HUDEP-2 (cell line): ENCODE data around the gene KIAA1958.
"Not testable (repeated sequence)": the region's sequence is repeated elsewhere in the genome, so short reads cannot be mapped to it uniquely, and the experiment has no call there.

Experiments
- DNase-seq, 76 experiments: peaks; one replicate each; lab custom pipeline; 2025; ENCODE audit not compliant: unreplicated experiment in 76 of 76; lab: John Stamatoyannopoulos, UW

Gene KIAA1958

DNA sequence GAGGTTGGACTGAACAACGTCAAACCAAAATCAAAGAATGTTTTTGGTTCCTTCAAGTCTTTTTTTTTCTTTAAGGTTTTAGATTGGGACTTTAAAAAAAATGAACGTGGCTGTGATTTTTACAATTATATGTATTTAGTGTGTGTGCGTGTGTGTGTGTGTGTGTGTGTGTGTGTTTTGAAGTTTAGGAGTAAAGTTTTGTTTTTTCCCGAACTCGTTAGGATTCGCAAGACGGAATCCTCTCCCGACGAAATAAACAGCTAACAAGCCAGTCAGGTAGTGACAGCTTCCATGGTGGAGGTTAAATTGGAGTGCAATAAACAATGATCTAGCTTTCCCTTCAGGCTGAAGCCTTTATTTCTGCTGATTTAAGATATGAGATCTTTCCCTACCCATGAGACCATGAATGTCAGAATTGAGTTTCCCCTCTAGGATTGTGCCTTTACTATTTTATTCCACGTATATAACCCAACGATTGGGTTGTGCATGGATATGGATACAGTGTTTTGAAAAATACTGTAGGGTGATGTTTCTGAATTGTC, 1.2 kb downstream of the KIAA1958 start:
- no peak for DNase-seq

DNA sequence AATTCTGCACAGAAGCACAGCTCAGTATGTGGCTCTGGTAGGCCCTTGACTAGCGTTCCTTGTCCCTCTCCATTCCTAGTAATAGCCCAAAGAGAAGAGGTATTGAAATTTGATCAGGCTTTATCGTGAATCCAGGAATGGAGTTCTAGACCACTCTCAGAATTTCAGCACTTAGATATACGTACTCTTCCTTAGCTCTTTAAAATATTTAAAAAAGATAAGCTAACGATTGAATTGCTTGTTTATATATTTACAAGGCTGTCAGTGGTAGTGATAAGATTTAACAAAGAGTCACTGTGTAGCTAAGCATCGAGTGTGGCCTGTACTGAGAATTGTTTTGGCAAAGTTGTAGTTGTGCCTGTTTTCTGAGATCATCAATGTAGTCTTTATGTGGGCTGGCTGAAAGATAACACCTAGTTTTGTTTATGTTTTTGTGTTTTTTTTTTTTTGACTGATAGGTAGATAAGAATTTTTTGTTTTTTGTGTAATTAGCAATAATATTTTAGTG, 2.5 kb downstream of the KIAA1958 start:
- peak in 2 of 76 experiments; percentile 3 to 12 for DNase-seq

DNA sequence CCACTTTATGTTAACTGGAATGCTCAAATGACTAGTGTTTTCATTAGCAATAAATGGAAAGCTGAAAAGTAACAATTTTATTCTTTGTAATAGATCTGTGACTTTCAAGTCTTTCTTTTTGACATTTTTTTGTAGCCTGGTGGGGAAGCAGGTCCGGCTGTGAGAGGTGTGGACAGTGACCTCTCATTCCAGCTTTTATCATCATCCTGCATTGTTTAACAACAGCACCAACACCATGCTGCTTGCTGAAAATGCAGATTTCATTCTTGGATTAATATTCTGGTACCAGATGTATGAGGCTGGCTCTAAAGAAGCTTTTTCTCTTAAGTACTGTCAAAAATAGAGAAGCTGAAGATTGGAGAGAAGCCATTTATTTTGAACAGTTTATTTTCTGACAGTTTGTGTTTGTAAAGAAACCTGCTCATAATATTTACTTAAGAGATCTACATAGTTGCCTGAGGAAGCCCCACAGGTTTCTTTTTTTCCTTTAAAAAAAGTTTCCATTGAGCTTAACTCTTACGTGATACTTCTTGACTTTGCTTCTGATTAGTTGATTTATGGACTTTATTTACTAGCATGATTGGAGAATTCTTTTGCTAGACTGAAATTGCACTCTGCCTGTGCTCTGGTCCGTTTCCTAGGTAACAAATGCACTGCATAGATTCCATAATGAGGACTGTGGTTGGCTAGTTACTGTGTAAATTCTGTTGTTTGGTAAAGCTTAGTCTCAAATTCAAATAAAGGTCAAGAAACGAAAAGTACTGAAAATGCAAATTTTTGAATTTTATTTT, 3.4 kb downstream of the KIAA1958 start:
- no peak for DNase-seq

DNA sequence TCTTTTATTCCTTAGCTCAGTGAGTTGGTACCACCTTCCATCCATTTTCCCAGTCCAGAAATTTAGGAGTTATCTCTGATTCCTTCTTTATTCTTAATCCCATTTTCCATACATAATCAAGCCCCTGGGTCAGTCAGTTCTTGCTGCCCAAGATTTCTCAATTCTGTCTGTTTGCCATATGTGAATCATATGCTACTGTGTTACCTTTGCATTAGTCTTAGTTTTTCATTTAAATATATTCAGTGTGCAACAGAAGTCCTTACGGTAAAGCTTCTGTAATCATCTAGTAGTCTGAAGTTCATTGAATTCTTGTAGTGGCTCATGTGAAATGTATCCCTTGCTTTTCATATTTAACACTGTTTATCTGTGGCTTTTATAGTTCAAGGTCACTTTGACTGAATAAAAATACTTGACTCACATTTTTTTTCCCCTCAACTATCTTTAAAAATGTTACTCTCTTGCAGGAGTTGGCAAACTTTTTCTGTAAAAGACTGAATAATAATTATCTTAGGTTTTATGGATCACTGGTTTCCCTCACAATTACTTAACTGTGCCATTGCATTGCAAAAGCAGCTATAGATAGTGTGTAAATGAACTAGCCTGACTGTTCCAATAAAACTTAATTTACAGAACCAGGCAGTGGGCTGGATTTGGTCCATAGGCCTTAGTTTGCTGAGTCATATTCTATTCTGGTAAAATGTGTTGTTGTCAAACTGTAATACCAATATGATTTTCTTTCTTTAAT, 6.9 kb downstream of the KIAA1958 start:
- DNase-seq, result no peak

DNA sequence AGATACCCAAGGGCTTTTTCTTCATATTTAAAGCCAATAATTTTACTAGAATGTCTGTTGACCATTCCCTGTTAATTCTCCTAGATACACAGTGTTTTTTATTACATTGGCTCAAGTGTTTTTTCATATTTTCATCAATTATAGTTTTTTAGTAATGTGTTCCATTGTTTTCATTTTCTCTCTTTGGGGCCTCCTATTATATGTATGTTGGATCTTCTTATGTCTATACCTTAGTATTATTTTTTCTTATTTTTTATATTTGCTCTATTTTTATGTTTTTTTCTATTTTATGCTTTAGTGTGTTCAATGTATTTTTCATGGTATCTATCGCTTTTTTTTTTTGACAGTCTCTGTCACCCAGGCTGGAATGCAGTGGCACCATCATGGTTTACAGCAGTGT, 7.5 kb downstream of the KIAA1958 start:
- no peak for DNase-seq

DNA sequence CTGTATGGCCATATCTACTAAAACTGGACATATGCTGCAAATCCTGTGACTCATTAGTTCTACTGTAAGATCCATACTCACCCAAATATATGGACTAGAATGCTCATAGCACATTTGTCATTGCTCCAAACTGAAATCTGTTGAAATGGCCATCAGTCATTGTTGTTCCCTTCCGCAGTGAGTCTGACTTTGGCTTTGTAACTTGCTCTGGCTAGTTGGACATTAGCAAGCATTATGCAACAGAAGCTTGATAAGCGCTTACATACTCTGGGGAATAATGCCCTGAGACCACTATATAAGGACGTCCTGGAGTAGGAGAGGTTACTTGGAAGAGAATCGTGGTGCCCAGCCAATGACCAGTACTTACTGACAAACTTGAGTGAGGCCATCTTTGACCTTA, 9.0 kb downstream of the KIAA1958 start:
- DNase-seq, result no peak

DNA sequence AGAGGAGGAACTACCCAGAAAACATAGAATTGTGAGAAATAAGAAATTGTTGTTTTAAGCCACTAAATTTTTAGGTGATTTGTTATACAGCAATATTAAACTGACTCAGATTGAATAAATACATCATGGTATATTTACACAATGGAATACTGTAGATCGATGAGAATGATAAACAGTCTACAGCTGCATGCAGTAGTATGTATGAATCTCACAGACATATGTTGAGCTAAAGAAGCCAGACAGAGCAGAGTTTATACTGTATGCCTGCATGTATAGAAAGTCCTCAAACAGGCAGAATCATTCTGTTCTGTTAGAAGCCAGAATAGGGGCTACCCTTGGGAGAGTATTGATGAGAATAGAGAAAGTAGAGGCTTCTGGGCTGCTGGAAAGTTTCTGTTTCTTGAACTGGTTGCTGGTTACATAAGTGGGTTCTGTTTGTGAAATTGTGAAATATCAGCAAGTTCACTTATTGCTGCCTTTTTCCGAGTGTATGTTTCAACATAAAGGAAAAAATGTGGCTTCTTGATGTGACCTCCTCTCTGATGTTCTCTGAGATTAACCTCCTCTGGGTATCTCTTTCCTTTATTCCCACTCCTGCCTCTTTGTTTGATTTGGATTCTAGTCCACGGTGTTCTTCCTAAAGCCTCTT, 9.6 kb downstream of the KIAA1958 start:
- no peak for DNase-seq

DNA sequence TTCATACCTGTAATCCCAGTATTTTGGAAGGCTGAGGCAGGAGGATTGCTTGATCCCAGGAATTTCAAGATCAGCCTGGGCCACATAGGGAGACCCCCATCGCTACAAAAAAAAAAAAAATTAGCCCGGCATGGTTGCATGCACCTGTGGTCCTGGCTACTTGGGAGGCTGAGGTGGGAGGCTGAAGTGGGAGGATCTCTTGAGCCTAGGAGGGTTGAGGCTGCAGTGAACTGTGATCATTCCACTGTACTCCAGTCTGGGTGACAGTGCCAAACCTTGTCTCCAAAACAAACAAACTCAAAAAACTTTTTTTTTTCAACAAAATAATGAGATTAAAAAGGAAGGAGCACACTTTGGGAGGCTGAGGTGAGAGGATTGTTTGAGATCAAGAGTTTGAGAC, 14.2 kb downstream of the KIAA1958 start:
- DNase-seq, result no peak

DNA sequence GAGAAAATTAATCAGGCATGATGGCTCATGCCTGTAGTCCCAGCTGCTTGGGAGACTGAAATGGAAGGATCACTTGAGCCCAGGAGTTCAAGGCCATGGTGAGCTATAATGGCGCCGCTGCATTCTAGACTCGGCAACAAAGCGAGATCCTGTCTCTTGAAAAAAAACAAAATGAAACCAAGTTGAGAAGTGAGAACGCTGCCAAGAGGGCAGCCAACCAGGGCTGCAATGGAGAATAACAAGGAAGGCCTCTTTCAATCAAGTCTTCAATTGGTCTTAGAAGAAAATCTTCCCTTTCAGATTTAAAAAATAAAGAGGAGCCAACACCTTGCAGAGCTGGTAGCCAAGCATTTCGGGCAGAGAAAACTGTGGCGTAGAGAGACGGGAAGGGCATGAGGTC, 14.7 kb downstream of the KIAA1958 start:
- DNase-seq, result no peak

DNA sequence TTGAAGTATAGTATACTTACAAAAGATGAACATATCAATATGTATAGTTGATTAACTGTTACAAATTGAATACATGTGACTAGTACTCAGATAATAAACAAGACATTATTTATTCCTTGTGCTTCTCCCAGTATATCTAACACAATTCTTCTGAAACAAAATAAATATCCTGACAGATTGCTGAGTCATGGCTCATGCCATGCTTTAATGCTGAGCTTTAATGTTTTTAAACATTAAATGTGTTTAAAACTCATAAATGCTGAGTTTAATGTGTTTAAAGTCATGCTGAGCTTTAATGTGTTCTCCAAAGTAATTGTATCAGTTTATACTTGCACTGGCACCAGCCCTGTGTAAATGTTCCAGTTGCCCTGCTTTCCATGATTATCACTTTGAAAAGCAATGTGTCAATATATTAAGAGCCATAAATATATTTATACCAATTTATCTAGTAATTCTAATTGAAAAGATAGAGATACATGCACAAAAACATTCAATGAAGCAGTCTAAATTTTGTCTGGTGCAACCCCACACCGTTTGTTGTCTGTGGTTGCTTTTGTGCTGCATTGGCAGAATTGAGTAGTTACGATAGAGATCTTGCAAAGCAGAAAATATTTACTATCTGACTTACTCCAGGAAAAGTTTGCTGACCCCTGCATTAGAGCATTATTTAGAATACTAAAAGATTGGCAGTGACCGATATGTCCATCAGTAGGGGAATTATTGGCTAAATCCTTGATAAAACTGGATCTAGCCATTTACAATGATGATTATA, 15.7 kb downstream of the KIAA1958 start:
- DNase-seq, result no peak

DNA sequence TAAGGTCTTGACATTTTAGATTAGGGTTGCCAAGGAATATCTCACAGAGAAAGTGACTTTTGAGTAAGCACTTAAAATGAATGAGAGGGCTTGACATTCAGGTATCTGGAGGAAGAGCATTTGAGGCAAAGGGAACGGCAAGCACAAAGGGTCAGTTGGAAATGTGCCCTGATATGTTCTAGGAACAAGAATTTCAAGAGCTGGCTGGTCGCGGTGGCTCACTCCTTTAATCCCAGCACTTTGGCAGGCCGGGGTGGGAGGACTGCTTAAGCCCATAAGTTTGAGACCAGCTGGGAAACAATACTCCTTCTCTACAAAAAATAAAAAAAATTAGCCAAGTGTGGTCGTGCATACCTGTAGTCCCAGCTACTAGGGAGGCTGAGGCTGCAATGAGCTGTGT, 16.5 kb downstream of the KIAA1958 start:
- no peak for DNase-seq

DNA sequence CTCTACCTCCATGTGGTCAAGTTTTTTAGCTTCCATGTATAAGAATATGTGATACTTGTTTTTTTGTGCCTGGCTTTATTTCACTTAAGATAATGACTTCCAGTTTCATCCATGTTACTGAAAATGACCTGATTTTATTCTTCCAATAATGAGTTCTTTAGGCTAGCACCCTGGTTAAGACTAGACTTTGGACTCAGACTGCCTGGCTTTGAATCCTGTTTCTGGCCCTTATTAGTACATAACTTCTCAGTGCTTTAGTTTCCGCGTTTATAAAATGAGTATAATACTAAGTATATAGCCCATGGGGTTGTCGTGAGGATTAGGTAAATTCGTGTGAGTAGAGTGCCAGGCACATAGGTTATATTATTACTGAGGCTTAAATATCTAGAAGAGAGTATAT, 18.5 kb downstream of the KIAA1958 start:
- no peak for DNase-seq

DNA sequence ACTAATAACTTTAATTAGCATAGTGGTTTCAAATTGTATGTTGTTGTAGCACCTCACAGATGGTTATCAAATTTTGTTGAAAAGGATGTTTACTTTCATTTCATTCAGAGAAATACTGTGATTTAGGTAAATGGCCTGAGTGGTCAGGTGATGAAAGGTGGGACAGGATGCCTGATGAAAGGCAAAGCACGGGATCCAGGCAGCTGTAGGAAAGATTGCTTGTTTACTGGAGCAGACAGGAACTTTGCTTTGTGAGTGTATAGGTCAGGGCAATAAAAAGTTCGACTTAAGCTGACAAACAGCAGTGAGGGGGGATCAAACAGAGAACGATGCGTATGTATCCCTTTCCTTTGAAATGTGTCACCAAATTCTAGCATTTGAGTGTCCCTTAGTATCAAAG, 19.0 kb downstream of the KIAA1958 start:
- no peak for DNase-seq

DNA sequence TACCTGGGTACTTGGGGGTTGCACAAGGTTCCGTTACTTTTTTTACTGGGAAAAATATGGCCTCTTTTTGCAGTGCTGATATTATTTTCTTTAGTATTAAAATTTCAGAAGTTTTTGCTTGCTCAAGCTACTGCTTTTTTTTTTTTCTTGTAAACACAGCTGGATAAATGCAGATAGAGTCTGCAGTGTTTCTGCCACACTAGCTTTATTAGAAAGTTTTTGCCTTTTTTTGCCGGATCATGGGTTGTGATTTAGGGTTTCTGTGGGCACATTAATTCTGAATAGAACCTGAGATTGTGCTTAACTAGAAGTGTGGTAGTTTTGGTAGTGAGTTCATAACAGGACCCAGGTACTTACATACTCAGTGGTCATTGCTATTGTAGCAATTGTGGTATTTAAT, 19.9 kb downstream of the KIAA1958 start:
- no peak for DNase-seq

DNA sequence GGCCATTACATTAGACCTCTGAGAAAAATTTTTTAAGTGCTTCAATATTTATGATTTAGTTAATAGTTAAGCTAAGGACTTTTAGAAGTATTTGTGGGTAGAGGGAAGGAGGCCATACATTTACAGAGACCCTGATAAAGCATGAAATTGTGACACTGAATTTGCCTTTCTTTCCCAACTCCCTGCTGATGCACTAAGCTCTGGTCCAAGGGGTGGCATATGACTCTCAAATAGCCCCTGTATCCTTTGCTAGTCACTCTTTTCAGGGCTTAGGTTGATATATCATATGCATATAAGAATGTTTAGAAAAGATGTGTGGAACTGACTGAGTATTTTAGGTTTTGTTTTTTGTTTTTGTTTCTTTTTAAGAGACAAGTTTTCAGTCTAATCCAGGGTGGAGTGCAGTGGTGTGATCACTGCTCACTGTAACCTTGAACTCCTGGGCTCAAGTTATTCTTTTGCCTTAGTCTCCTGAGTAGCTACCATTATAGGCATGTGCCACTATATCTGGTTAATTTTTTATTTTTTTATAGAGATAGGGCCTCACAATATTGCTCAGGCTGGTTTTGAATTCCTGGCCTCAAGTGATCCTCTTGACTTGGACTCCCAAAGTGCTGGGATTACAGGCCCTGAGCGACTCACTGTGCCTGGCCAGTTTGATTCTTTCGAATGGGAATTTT, 20.5 kb downstream of the KIAA1958 start:
- DNase-seq, result no peak

DNA sequence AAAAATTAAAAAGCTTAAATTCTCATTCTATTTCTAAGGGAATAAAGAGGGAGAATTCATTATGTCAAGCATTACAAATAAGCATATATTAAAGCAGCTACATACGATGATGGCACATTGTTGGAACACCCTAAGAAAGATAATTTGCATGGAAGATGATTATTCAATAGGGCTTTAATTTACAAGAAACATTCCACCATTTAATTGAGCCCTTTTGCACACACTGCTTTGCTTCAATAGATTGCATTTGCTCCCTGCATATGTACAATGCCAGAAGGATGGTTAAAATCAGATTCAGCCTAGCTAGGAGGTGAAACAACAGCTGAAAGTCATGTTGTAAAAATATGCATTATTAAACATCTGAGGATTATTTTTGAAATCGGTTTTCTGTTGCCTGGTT, 21.8 kb downstream of the KIAA1958 start:
- DNase-seq, result no peak

DNA sequence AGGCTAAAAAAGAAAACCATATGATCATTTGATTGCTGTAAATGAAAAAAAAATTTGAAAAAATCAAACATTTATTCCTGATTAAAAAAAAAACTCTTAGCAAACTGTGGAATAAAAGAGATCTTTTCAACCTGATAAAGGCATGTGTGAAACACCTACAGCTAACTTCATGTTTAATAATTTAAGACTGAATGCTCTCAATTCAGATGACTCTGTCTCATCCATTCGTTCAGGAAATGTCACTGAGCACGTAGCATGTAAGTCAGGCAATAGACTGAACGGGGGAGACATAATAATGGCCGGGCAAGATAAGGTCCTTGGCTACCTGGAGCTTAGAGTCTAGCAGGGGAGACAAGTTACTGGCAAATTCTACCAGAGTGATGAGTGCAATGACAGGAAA, 25.8 kb downstream of the KIAA1958 start:
- not testable (repeated sequence) for DNase-seq

DNA sequence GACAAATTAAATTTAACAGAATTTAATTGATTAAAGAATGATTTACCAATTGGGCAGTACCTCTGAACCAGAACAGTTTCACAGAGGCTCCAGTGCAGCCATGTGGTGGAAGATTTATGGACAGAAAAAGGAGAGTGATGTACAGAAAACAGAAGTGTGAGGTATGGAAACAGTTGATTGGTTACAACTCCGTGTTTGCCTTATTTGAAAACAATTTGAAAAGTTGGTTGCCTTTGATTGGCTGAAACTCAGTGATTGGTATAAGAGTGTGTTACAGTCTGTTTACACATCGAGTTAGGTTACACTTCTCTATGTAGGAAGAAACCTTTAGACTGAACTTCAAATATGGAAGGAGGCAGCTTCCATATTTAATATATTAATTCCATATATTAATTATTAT, 30.1 kb downstream of the KIAA1958 start:
- DNase-seq, result no peak

DNA sequence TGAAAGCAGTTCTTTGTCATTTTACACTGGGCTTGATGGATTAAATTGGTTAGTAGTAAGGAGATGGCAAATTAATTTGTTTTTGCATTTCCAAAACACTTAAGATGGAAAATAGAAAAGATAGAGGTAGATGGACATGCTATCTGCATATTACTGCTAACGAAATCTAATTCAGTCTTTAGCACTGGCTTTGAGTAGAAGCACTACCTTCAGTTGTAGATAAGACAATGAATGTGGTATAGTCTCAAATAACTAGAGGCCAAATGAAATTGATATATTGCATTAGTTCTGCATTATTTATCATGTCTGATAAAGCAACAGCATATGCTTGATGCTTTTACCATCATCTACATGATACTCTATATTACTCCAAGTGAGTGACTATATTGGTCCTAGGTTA, 33.4 kb downstream of the KIAA1958 start:
- DNase-seq, result no peak

DNA sequence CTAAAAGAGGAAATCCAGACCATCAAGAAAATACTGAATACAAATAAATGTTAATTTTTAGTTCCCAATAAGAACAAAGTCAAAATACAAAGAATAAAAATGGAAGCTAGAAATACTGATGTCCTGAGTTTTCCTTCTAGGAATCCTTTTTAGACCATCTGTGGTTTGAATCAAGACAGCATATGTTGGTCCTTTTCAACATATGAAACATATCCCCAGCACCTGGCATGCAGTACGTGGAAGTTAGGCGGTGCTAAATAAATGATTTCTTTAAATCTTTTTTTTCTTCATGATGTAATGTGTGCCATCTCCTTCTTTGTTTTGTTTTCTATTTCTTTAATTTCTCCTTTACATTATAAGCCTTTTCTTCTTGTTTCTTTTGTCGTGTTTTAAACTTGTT, 34.0 kb downstream of the KIAA1958 start:
- no peak for DNase-seq
